Neuronal stem cell (in vitro differentiated cells): Measurements from ENCODE around the gene DEDD2.

Source experiments
- DNase-seq: peaks from one replicate; pipeline ENCODE4 v3.0.0-alpha.2; 2013; ENCODE audit warnings: low spot score
- H2AFZ ChIP-seq: one replicate; pipeline ENCODE4 v1.6.1; 2013; ENCODE audit warnings: mild to moderate bottlenecking, low read length, inconsistent platforms
- H2AK5ac ChIP-seq: 2 replicates; pipeline ENCODE4 v1.6.1; 2013; ENCODE audit warnings: low read depth, mild to moderate bottlenecking, inconsistent platforms, low read length, moderate library complexity, mixed read lengths
- H2BK120ac ChIP-seq: 2 replicates; pipeline ENCODE4 v1.6.1; 2013; ENCODE audit warnings: low read depth, mild to moderate bottlenecking, inconsistent platforms, low read length, moderate library complexity, mixed read lengths
- H2BK12ac ChIP-seq: one replicate; pipeline ENCODE4 v1.6.1; 2013; ENCODE audit warnings: low read length, inconsistent platforms
- H2BK15ac ChIP-seq: 2 replicates; pipeline ENCODE4 v1.6.1; 2013; ENCODE audit warnings: mild to moderate bottlenecking, low read length, inconsistent platforms, mixed read lengths
- H2BK5ac ChIP-seq: one replicate; pipeline ENCODE4 v1.6.1; 2013; ENCODE audit warnings: inconsistent platforms, mild to moderate bottlenecking, low read length, moderate library complexity
- H3K14ac ChIP-seq: one replicate; pipeline ENCODE4 v1.6.1; 2013; ENCODE audit warnings: low read length, inconsistent platforms
- H3K18ac ChIP-seq: 2 replicates; pipeline ENCODE4 v1.6.1; 2013; ENCODE audit warnings: low read length, inconsistent platforms
- H3K23ac ChIP-seq: 2 replicates; pipeline ENCODE4 v1.6.1; 2013; ENCODE audit warnings: low read depth, mild to moderate bottlenecking, mixed read lengths, low read length, inconsistent platforms; ENCODE audit not compliant: poor library complexity
- H3K27ac ChIP-seq: replicated peaks from 3 replicates; pipeline ENCODE4 v1.5.1; 2013; ENCODE audit warnings: low read length, inconsistent platforms
- H3K27me3 ChIP-seq, 3 experiments: 2 replicates each; pipeline ENCODE4 v1.6.1; 2013; ENCODE audit warnings: low read length in 3 of 3, mild to moderate bottlenecking in 2 of 3, inconsistent platforms in 1 of 3, low read depth in 1 of 3, mixed read lengths in 1 of 3, moderate library complexity in 1 of 3; ENCODE audit not compliant: control insufficient read depth in 3 of 3, insufficient read depth in 3 of 3
- H3K36me3 ChIP-seq, 2 donors: replicated peaks in 1 of 2; 2 replicates each; pipeline ENCODE4 v1.6.1; 2013; ENCODE audit warnings: low read length in 2 of 2; ENCODE audit not compliant: control insufficient read depth in 2 of 2, insufficient read depth in 2 of 2
- H3K4ac ChIP-seq: 2 replicates; pipeline ENCODE4 v1.6.1; 2013; ENCODE audit warnings: inconsistent platforms, mild to moderate bottlenecking, low read length, moderate library complexity
- H3K4me1 ChIP-seq, 2 donors: 1 replicate in 1 of 2; 2 replicates in 1 of 2; pipeline ENCODE4 v1.6.1; 2013; ENCODE audit warnings: low read length in 2 of 2, low read depth in 1 of 2; ENCODE audit not compliant: control insufficient read depth in 2 of 2, insufficient read depth in 1 of 2
- H3K4me2 ChIP-seq: one replicate; pipeline ENCODE4 v1.6.1; 2013; ENCODE audit warnings: mild to moderate bottlenecking, low read length, inconsistent platforms; ENCODE audit not compliant: insufficient read depth, poor library complexity, severe bottlenecking
- H3K4me3 ChIP-seq, 2 donors: 2 replicates each; pipeline ENCODE4 v1.5.1; 2013; ENCODE audit warnings: low read length in 2 of 2, mild to moderate bottlenecking in 2 of 2, inconsistent platforms in 1 of 2, moderate library complexity in 1 of 2
- H3K79me1 ChIP-seq: one replicate; pipeline ENCODE4 v1.6.1; 2013; ENCODE audit warnings: low read depth, mild to moderate bottlenecking, inconsistent platforms, low read length, moderate library complexity
- H3K9ac ChIP-seq: one replicate; pipeline ENCODE4 v1.6.1; 2013; ENCODE audit warnings: mild to moderate bottlenecking, low read depth, low read length, inconsistent platforms; ENCODE audit not compliant: poor library complexity
- H3K9me3 ChIP-seq, 2 donors: replicated peaks in 1 of 2; 2 replicates each; pipeline versions ENCODE3 to v1.6.1; 2013; ENCODE audit warnings: low read length in 2 of 2, mild to moderate bottlenecking in 2 of 2, inconsistent platforms in 1 of 2, low read depth in 1 of 2, mixed read lengths in 1 of 2, moderate library complexity in 1 of 2; ENCODE audit not compliant: control insufficient read depth in 2 of 2, insufficient read depth in 1 of 2
- H4K8ac ChIP-seq: one replicate; pipeline ENCODE4 v1.6.1; 2013; ENCODE audit warnings: low read depth, mild to moderate bottlenecking, inconsistent platforms, low read length, moderate library complexity
- H4K91ac ChIP-seq: one replicate; pipeline ENCODE4 v1.6.1; 2013; ENCODE audit warnings: low read length, low read depth, mild to moderate bottlenecking, inconsistent platforms; ENCODE audit not compliant: poor library complexity
- WGBS, 2 donors: extraction: QIAGEN DNeasy Blood & Tissue Kit; methylation state at CpG; one replicate each; pipeline ENCODE4 v1.1.7; 2013; ENCODE audit warnings: missing lambda C conversion rate in 2 of 2, mixed read lengths in 1 of 2; ENCODE audit not compliant: insufficient read length in 2 of 2, insufficient replicate concordance in 1 of 2; ENCODE audit errors: extremely low coverage in 2 of 2; 5-methylcytosine and 5-hydroxymethylcytosine counted together

The DEDD2 gene

DNA sequence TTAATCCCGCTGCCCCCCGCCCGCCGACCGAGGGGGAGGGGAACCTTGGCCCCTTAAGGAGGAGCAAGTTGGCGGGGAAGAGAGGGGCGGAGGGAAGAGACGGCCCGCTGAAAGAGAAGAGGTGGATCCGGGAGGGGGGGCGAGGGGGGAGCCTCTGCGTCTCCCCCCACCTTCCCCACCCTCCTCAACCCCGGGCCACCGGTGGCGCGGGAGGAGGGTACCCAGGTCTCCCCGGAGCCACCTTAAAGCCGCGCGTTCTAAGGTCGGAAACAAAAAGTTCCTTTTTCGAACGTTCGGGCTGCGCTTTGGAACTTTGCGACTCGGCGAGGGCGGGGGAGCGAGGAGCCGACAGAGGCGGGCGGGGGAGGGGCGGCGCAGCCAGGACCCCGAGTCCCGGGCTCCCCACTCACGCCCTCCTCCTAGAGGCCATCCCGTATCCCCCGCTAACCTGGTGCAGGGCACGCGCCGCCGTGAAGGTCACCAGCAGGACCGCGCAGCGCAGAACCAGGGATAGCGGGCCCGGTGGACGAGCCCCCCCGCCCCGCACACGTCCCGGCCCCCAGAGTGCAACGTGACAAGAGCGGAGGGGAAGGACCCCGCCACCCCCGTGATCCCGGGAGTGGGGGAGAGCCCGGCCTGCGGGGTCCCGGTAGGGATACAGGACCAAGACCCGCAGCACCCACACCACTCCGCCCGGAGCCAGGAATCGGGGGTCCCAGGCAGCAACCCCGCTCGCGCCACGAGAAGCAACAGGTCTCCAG lies 36.8 kb upstream of the DEDD2 start:
- peak overlapping the region; percentile 82 for H3K14ac ChIP-seq
- peak overlapping the region; percentile 100 for H2BK5ac ChIP-seq
- peak overlapping the region; percentile 76 for H3K4ac ChIP-seq
- H3K4me2 ChIP-seq = peak overlapping the region; percentile 49
- no peak overlapping the region for H2BK12ac ChIP-seq
- peak overlapping the region; percentile 96 for H3K27ac ChIP-seq
- H3K4me3 ChIP-seq = peak overlapping the region; percentile 94 to 95
- H3K79me1 ChIP-seq = peaks cover 29% of the 10 kb centered on the region
- H4K91ac ChIP-seq = no peak overlapping the region
- no peak overlapping the region for H4K8ac ChIP-seq
- H2AK5ac ChIP-seq = peak overlapping the region; percentile 90
- H3K18ac ChIP-seq = peak overlapping the region; percentile 98
- H3K9ac ChIP-seq = peak overlapping the region; percentile 99
- no peaks in the 10 kb centered on the region for H3K9me3 ChIP-seq
- peaks cover 19 to 25% of the 10 kb centered on the region in 2 donors for H3K4me1 ChIP-seq
- H2AFZ ChIP-seq = peak overlapping the region; percentile 84
- H3K23ac ChIP-seq = peak overlapping the region; percentile 99
- H2BK120ac ChIP-seq = peak overlapping the region; percentile 91
- peak; percentile 79 for DNase-seq
- WGBS, 2 donors = no CpG with 5 or more reads among the region's 70 CpGs
- no peaks in the 10 kb centered on the region for H3K27me3 ChIP-seq
- peaks cover 12 to 22% of the 10 kb centered on the region in 2 donors for H3K36me3 ChIP-seq
- peak overlapping the region; percentile 99 for H2BK15ac ChIP-seq

- Histone ChIP-seq H3K79me1 (peaks cover 35% of the 10 kb centered on the region), H3K23ac (peak overlapping the region; percentile 99), H3K27ac (peak overlapping the region; percentile 96), H2AFZ (peak overlapping the region; percentile 84), H4K8ac (no peak overlapping the region), H3K14ac (peak overlapping the region; percentile 56), H3K4ac (no peak overlapping the region), H3K4me2 (peak overlapping the region; percentile 91), H3K9ac (peak overlapping the region; percentile 99), H3K4me3 (peak overlapping the region; percentile 94 to 96), H2BK12ac (no peak overlapping the region), H3K9me3 (no peaks in the 10 kb centered on the region), H3K18ac (peak overlapping the region; percentile 98), H2BK120ac (peak overlapping the region; percentile 91), H3K27me3 (no peaks in the 10 kb centered on the region), H2AK5ac (peak overlapping the region; percentile 88), H2BK5ac (peak overlapping the region; percentile 100), H3K36me3 (peaks cover 18 to 30% of the 10 kb centered on the region in 2 donors), H4K91ac (no peak overlapping the region), H3K4me1 (peaks cover 19 to 25% of the 10 kb centered on the region in 2 donors), H2BK15ac (peak overlapping the region; percentile 92)
- WGBS, 2 donors = no CpG with 5 or more reads among the region's 71 CpGs
- DNase-seq = peak; percentile 73
Observed at GRCh38 chr19:42253245-42254088, 36.0 kb upstream of the DEDD2 start.

DNA sequence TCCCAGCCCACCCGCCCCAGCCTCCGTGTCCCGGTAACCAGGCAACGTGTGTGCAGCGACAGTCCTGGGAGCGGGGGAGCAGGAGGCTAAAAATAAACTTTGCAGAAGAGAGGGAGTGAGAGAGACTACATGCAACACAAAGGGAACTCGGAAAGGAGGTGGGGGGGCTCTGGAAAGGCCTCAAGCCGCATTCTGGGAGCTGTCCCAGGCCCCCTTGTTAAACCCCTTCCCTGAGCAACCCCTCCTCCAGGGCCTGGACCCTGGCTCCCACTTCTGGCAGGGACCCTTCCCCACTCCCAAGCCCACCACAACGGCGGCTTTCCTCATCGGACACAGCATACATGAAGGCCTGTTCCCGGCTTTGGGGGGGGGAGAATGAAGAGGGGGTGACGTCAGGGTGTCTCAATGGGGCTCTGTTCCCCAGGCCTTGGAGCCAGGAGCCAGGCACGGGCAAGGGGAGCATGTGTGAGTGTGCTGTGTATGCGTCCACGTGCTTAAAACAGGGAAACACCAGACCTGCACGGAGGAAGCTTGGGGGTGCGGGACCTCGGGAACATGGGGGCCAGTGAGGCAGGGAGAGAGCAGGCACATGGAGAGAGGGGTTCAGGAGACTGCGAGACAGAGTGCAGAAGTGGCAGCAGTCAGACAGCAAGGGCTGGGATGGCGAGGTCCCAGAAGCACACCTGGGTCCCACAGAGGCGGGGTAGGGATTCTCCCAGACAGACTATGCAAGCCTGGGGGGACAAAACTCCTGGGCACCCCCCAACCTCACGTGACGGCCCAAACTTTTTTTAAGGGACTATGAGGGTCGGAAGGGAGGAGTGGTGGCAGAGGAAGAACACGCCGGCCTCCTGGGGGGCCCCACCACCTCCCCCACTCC lies 35.1 kb upstream of the DEDD2 start:
- Histone ChIP-seq H3K27me3 (no peaks in the 10 kb centered on the region), H2AFZ (no peak overlapping the region), H3K18ac (peak overlapping the region; percentile 95), H3K9me3 (no peaks in the 10 kb centered on the region), H3K4me3 (peak overlapping the region; percentile 94 to 96), H3K9ac (peak overlapping the region; percentile 93), H3K4ac (no peak overlapping the region), H2BK5ac (peak overlapping the region; percentile 90), H3K14ac (peak overlapping the region; percentile 56), H3K27ac (peak overlapping the region; percentile 68), H2BK15ac (peak overlapping the region; percentile 92), H3K4me1 (peaks cover 19 to 25% of the 10 kb centered on the region in 2 donors), H3K4me2 (peak overlapping the region; percentile 91), H2AK5ac (peak overlapping the region; percentile 88), H2BK120ac (peak overlapping the region; percentile 91), H4K91ac (no peak overlapping the region), H3K23ac (peak overlapping the region; percentile 89), H2BK12ac (peak overlapping the region; percentile 41), H4K8ac (no peak overlapping the region), H3K36me3 (peaks cover 20 to 33% of the 10 kb centered on the region in 2 donors), H3K79me1 (peaks cover 38% of the 10 kb centered on the region)
- no CpG with 5 or more reads among the region's 27 CpGs for WGBS, 2 donors
- DNase-seq = no peak
